Measurements from ENCODE around the gene RAET1G. TPM values are rescaled to one million over a fixed set of nuclear protein-coding genes. Genes with fewer than 3 reads are reported as not detected.
A peak's percentile ranks its signal among the peaks of the same experiment; 100 is the strongest.
"Not testable (repeated sequence)": the region's sequence is repeated elsewhere in the genome, so short reads cannot be mapped to it uniquely, and the experiment has no call there.

RAET1G gene
- total RNA-seq, 1 donor = 1.8 TPM

DNA sequence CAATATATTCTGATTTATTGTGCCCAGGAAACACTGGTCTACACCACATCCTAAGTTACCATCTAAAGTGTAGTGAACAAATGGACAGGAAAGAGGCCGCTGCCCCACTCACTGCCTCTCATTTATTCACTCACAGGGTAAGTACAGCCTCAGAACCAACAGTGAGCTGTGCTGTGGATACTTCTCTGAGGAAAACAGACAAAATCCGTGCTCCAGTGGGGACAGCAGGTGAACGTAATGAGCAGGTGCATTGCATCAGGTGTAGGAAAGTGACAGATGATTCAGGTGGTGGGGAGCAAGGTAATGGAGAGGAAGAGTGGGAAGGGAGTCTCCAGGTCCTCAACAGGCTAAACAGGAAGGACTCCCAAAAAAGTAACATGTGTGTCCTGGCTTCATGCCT lies 10.5 kb upstream of the RAET1G start:
- H3K4me1 ChIP-seq (ENCODE audit: insufficient read depth, low read length) = peaks cover 3% of the 10 kb centered on the region
- peaks cover 56% of the 10 kb centered on the region for H3K27me3 ChIP-seq (ENCODE audit: insufficient read depth, low read length)
- no peaks in the 10 kb centered on the region for H3K79me2 ChIP-seq (ENCODE audit: insufficient read depth, low read length)
- H4K20me1 ChIP-seq (ENCODE audit: insufficient read depth, low read length) = no peaks in the 10 kb centered on the region
- no peak overlapping the region for H3K27ac ChIP-seq (ENCODE audit: low read depth, low read length)
- H3K9me3 ChIP-seq (ENCODE audit: low read depth, low read length) = no peaks in the 10 kb centered on the region
- no peak overlapping the region for H3K4me2 ChIP-seq (ENCODE audit: insufficient read depth, low read length)
- no peak overlapping the region for H3K4me3 ChIP-seq (ENCODE audit: insufficient read depth, low read length)
- H3K36me3 ChIP-seq (ENCODE audit: insufficient read depth, low read length) = no peaks in the 10 kb centered on the region
- no peak overlapping the region for H2AFZ ChIP-seq (ENCODE audit: low read length)
- DNase-seq (ENCODE audit: insufficient read length, low spot score, missing footprints) = no peak
- TF ChIP-seq, protein P1, sequence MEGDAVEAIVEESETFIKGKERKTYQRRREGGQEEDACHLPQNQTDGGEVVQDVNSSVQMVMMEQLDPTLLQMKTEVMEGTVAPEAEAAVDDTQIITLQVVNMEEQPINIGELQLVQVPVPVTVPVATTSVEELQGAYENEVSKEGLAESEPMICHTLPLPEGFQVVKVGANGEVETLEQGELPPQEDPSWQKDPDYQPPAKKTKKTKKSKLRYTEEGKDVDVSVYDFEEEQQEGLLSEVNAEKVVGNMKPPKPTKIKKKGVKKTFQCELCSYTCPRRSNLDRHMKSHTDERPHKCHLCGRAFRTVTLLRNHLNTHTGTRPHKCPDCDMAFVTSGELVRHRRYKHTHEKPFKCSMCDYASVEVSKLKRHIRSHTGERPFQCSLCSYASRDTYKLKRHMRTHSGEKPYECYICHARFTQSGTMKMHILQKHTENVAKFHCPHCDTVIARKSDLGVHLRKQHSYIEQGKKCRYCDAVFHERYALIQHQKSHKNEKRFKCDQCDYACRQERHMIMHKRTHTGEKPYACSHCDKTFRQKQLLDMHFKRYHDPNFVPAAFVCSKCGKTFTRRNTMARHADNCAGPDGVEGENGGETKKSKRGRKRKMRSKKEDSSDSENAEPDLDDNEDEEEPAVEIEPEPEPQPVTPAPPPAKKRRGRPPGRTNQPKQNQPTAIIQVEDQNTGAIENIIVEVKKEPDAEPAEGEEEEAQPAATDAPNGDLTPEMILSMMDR (IDR thresholded peaks at IDR 0.05; ENCODE audit: extremely low read depth, low read depth, low read length) = no peak

- Histone ChIP-seq H3K79me2 (ENCODE audit: insufficient read depth, low read length) (no peaks in the 10 kb centered on the region), H3K36me3 (ENCODE audit: insufficient read depth, low read length) (no peaks in the 10 kb centered on the region), H4K20me1 (ENCODE audit: insufficient read depth, low read length) (no peaks in the 10 kb centered on the region), H3K4me3 (ENCODE audit: insufficient read depth, low read length) (no peak overlapping the region), H3K4me2 (ENCODE audit: insufficient read depth, low read length) (no peak overlapping the region), H2AFZ (ENCODE audit: low read length) (no peak overlapping the region), H3K9me3 (ENCODE audit: low read depth, low read length) (no peaks in the 10 kb centered on the region), H3K27ac (ENCODE audit: low read depth, low read length) (no peak overlapping the region), H3K4me1 (ENCODE audit: insufficient read depth, low read length) (no peaks in the 10 kb centered on the region), H3K27me3 (ENCODE audit: insufficient read depth, low read length) (peaks cover 56% of the 10 kb centered on the region)
- DNase-seq (ENCODE audit: insufficient read length, low spot score, missing footprints) = no peak
- TF ChIP-seq, protein P1 (IDR thresholded peaks at IDR 0.05; ENCODE audit: extremely low read depth, low read depth, low read length) = no peak
These were observed 10.1 kb upstream of the RAET1G start for GRCh38 chr6:149933036-149933435.

DNA sequence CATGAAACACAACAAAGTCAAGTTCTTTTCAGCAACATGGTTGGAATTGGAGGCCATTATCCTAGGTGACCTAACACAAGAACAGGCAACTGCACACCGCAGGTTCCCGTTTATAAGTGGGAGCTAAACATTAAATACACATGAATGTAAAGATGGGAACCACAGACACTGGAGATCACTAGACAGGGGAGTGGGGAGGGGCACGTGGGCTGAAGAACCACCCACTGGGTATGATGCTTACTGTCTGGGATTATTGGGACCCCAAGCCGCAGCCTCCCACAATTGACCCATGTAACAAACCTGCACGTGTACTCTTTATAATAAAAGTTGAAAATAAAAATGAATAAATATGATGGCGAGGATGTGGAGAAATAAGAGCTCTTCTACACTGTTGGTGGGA lies 8.6 kb upstream of the RAET1G start:
- TF ChIP-seq, protein P1 (IDR thresholded peaks at IDR 0.05; ENCODE audit: extremely low read depth, low read depth, low read length) = no peak
- DNase-seq (ENCODE audit: insufficient read length, low spot score, missing footprints) = no peak
- Histone ChIP-seq H3K27ac (ENCODE audit: low read depth, low read length) (no peak overlapping the region), H4K20me1 (ENCODE audit: insufficient read depth, low read length) (no peaks in the 10 kb centered on the region), H3K27me3 (ENCODE audit: insufficient read depth, low read length) (peaks cover 46% of the 10 kb centered on the region), H3K4me1 (ENCODE audit: insufficient read depth, low read length) (no peaks in the 10 kb centered on the region), H3K4me2 (ENCODE audit: insufficient read depth, low read length) (no peak overlapping the region), H3K9me3 (ENCODE audit: low read depth, low read length) (no peaks in the 10 kb centered on the region), H3K36me3 (ENCODE audit: insufficient read depth, low read length) (no peaks in the 10 kb centered on the region), H3K79me2 (ENCODE audit: insufficient read depth, low read length) (no peaks in the 10 kb centered on the region), H3K4me3 (ENCODE audit: insufficient read depth, low read length) (no peak overlapping the region), H2AFZ (ENCODE audit: low read length) (no peak overlapping the region)

DNA sequence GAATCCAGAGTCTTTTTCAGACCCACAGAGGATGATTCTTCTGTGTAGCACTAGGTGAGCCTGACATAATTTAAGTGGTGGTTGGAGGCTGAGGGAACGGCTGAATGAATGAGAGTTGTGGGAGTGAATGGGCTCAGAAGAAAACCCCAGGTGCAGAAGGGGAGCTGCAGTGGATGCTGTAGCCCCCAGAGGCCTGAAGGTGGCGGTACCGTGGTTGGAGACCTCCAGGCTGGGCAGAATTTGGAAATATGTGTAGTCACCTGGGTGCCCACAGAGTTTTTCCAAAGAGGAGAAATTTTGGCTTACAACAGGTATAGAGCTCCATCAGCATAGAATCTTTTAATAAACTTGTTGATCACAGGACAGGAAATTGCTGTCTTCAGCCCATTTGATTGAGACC lies 6.5 kb upstream of the RAET1G start:
- H3K4me3 ChIP-seq (ENCODE audit: insufficient read depth, low read length) = no peak overlapping the region
- H4K20me1 ChIP-seq (ENCODE audit: insufficient read depth, low read length) = no peaks in the 10 kb centered on the region
- no peak overlapping the region for H2AFZ ChIP-seq (ENCODE audit: low read length)
- no peak for DNase-seq (ENCODE audit: insufficient read length, low spot score, missing footprints)
- H3K27me3 ChIP-seq (ENCODE audit: insufficient read depth, low read length) = peaks cover 32% of the 10 kb centered on the region
- H3K9me3 ChIP-seq (ENCODE audit: low read depth, low read length) = no peaks in the 10 kb centered on the region
- no peaks in the 10 kb centered on the region for H3K36me3 ChIP-seq (ENCODE audit: insufficient read depth, low read length)
- TF ChIP-seq, protein P1 (IDR thresholded peaks at IDR 0.05; ENCODE audit: extremely low read depth, low read depth, low read length) = peak; percentile 57
- peaks cover 5% of the 10 kb centered on the region for H3K4me1 ChIP-seq (ENCODE audit: insufficient read depth, low read length)
- no peak overlapping the region for H3K27ac ChIP-seq (ENCODE audit: low read depth, low read length)
- H3K4me2 ChIP-seq (ENCODE audit: insufficient read depth, low read length) = no peak overlapping the region
- no peaks in the 10 kb centered on the region for H3K79me2 ChIP-seq (ENCODE audit: insufficient read depth, low read length)

- not testable (repeated sequence) for DNase-seq (ENCODE audit: insufficient read length, low spot score, missing footprints); H3K4me3 ChIP-seq (ENCODE audit: insufficient read depth, low read length); H3K27ac ChIP-seq (ENCODE audit: low read depth, low read length); H3K4me2 ChIP-seq (ENCODE audit: insufficient read depth, low read length); H3K36me3 ChIP-seq (ENCODE audit: insufficient read depth, low read length); H4K20me1 ChIP-seq (ENCODE audit: insufficient read depth, low read length); H3K4me1 ChIP-seq (ENCODE audit: insufficient read depth, low read length); H3K79me2 ChIP-seq (ENCODE audit: insufficient read depth, low read length); H2AFZ ChIP-seq (ENCODE audit: low read length); H3K9me3 ChIP-seq (ENCODE audit: low read depth, low read length)
- H3K27me3 ChIP-seq (ENCODE audit: insufficient read depth, low read length) = peaks cover 26% of the 10 kb centered on the region
These were observed 4.1 kb upstream of the RAET1G start for GRCh38 chr6:149927025-149927424.

Measured in osteoblast (primary cell).